HepG2 (cell line): ENCODE results near the gene ITGA6. TPM values are rescaled to one million over a fixed set of nuclear protein-coding genes. Genes with fewer than 3 reads are reported as not detected.
A peak's percentile ranks its signal among the peaks of the same experiment; 100 is the strongest.

ENCODE experiments used
- ATAC-seq: fragments of 200-7000 bp; cut with Tn5 transposase; 3 replicates; pipeline ENCODE4 v1.9.1; 2020; ENCODE audit warnings: mild to moderate bottlenecking, moderate library complexity
- BruUV-seq: library from RNA; stranded (reverse); fragments of 400-500 nt; replicated peaks from 2 replicates; lab custom pipeline; 2021; lab: Mats Ljungman, UMichigan
- CTCF ChIA-PET: fragments of 300-600 bp; formaldehyde crosslinking; extraction: SDS; loops from one replicate; lab custom pipeline; 2021; ENCODE audit warnings: low total read pairs, inconsistent platforms, low intra/inter-chr PET ratio; lab: Yijun Ruan, JAX
- POLR2A ChIA-PET: fragments of 350-600 bp; sonication (Branson Sonifier 250); formaldehyde crosslinking; loops from one replicate; lab custom pipeline; 2020; ENCODE audit warnings: antibody characterized with exemption, inconsistent platforms; lab: Yijun Ruan, JAX
- DNase-seq: peaks from one replicate; pipeline ENCODE4 v3.0.0-alpha.2; 2015; ENCODE audit warnings: low spot score
- FAIRE-seq: peaks from 3 replicates; lab custom pipeline; 2011; peaks lifted over from hg19 to GRCh38; lab: Jason Lieb, UNC
- H2AFZ ChIP-seq: one replicate; pipeline ENCODE4 v1.6.1; 2011; ENCODE audit warnings: low read length, inconsistent platforms
- H3K27ac ChIP-seq: fragments of 300-600 bp; 3 replicates; pipeline ENCODE4 v1.8.0; 2011; ENCODE audit warnings: mixed run types, mild to moderate bottlenecking, mixed read lengths, low read length, inconsistent platforms; ENCODE audit not compliant: insufficient read depth; ENCODE audit errors: extremely low read length
- H3K27me3 ChIP-seq, 2 experiments: fragments of 200-600 bp in 1 of 2; 2 replicates in 1 of 2; 3 replicates in 1 of 2; pipeline versions ENCODE4 v1.6.0 to v1.8.0; 2011; ENCODE audit warnings: low read length in 2 of 2, mild to moderate bottlenecking in 2 of 2, moderate library complexity in 2 of 2, inconsistent platforms in 1 of 2; ENCODE audit not compliant: insufficient read depth in 2 of 2, control insufficient read depth in 1 of 2
- H3K36me3 ChIP-seq, 2 experiments: fragments of 200-600 bp in 1 of 2; replicated peaks in 1 of 2; 2 replicates in 1 of 2; 3 replicates in 1 of 2; pipeline versions ENCODE4 v1.5.1 to v1.8.0; 2011; ENCODE audit warnings: low read length in 2 of 2, inconsistent platforms in 1 of 2; ENCODE audit not compliant: insufficient read depth in 2 of 2, control insufficient read depth in 1 of 2
- H3K4me1 ChIP-seq: 2 replicates; pipeline ENCODE4 v1.5.1; 2012; ENCODE audit warnings: low read length, inconsistent platforms; ENCODE audit not compliant: insufficient read depth
- H3K4me2 ChIP-seq: 2 replicates; pipeline ENCODE4 v1.6.0; 2011; ENCODE audit warnings: low read depth, low read length, inconsistent platforms
- H3K4me3 ChIP-seq, 3 experiments: fragments of 200-600 bp in 1 of 3; sonication (generic), shearing (Covaris generic) in 1 of 3; replicated peaks in 1 of 3; 2 replicates each; pipeline ENCODE4 v1.5.1; 2011 to 2016; ENCODE audit warnings: low read length in 3 of 3, inconsistent platforms in 2 of 3, low read depth in 2 of 3, mild to moderate bottlenecking in 2 of 3, control low read depth in 1 of 3, mixed read lengths in 1 of 3; ENCODE audit not compliant: insufficient read depth in 1 of 3
- H3K79me2 ChIP-seq: one replicate; pipeline ENCODE4 v1.6.1; 2011; ENCODE audit warnings: low read length, inconsistent platforms; ENCODE audit not compliant: insufficient read depth
- H3K9ac ChIP-seq: 2 replicates; pipeline ENCODE4 v1.6.0; 2011; ENCODE audit warnings: mild to moderate bottlenecking, low read depth, low read length, inconsistent platforms; ENCODE audit not compliant: insufficient read depth
- H3K9me3 ChIP-seq: 2 replicates; pipeline ENCODE4 v1.5.1; 2012; ENCODE audit warnings: mild to moderate bottlenecking, low read length
- H4K20me1 ChIP-seq: 2 replicates; pipeline ENCODE4 v1.6.0; 2011; ENCODE audit warnings: inconsistent platforms, mild to moderate bottlenecking, low read length, moderate library complexity; ENCODE audit not compliant: insufficient read depth
- ATF2 ChIP-seq: sonication (generic); formaldehyde crosslinking; IDR thresholded peaks from 2 replicates; pipeline ENCODE4 v1.4.0; 2020; ENCODE audit warnings: missing genetic modification reagents
- CAMTA2 ChIP-seq: sonication (generic); formaldehyde crosslinking; IDR thresholded peaks from 2 replicates; pipeline ENCODE4 v1.4.0; 2020; ENCODE audit warnings: mild to moderate bottlenecking, missing genetic modification reagents, borderline replicate concordance
- GMEB1 ChIP-seq: sonication (generic); formaldehyde crosslinking; IDR thresholded peaks from 2 replicates; pipeline ENCODE4 v1.5.1; 2020; ENCODE audit warnings: missing genetic modification reagents, mild to moderate bottlenecking, borderline replicate concordance
- HIC2 ChIP-seq: sonication (generic); formaldehyde crosslinking; IDR thresholded peaks from 2 replicates; pipeline ENCODE4 v1.9.0; 2022; ENCODE audit warnings: low read depth, missing genetic modification reagents
- MED1 ChIP-seq: sonication (generic); formaldehyde crosslinking; IDR thresholded peaks from 2 replicates; pipeline ENCODE4 v1.4.0; 2020; ENCODE audit warnings: missing genetic modification reagents
- MTA1 ChIP-seq: sonication (generic); formaldehyde crosslinking; IDR thresholded peaks from 2 replicates; pipeline ENCODE4 v1.4.0; 2020; ENCODE audit warnings: missing genetic modification reagents, mild to moderate bottlenecking, borderline replicate concordance
- SOX6 ChIP-seq, 2 experiments: fragments of 450-650 bp in 1 of 2; sonication (generic) in 1 of 2; formaldehyde crosslinking in 1 of 2; IDR thresholded peaks; 2 replicates each; pipeline versions ENCODE4 v1.4.0 to v1.6.1; 2017 to 2020; ENCODE audit warnings: antibody characterized with exemption in 1 of 2, mild to moderate bottlenecking in 1 of 2, missing genetic modification reagents in 1 of 2
- TBX3 ChIP-seq: fragments of 450-650 bp; IDR thresholded peaks from 2 replicates; pipeline ENCODE4 v1.6.1; 2017; ENCODE audit warnings: antibody characterized with exemption, mild to moderate bottlenecking, inconsistent platforms, borderline replicate concordance
- THAP9 ChIP-seq: sonication (generic); formaldehyde crosslinking; IDR thresholded peaks from 2 replicates; pipeline ENCODE4; 2020; ENCODE audit warnings: missing genetic modification reagents, mild to moderate bottlenecking, borderline replicate concordance
- ZBTB7B ChIP-seq: sonication (generic); formaldehyde crosslinking; IDR thresholded peaks from 2 replicates; pipeline ENCODE4 v1.4.0; 2020; ENCODE audit warnings: missing genetic modification reagents
- ZNF136 ChIP-seq: sonication (generic); formaldehyde crosslinking; IDR thresholded peaks from 2 replicates; pipeline ENCODE4 v1.8.1; 2022; ENCODE audit warnings: low read depth, mild to moderate bottlenecking, moderate library complexity, missing genetic modification reagents
- ZNF263 ChIP-seq: sonication (generic); formaldehyde crosslinking; IDR thresholded peaks from 2 replicates; pipeline ENCODE4 v1.4.0; 2020; ENCODE audit warnings: missing genetic modification reagents
- ZNF790 ChIP-seq: sonication (generic); formaldehyde crosslinking; IDR thresholded peaks from 2 replicates; pipeline ENCODE4 v1.8.0; 2022; ENCODE audit warnings: missing genetic modification reagents, mild to moderate bottlenecking, borderline replicate concordance
- ZSCAN31 ChIP-seq: sonication (generic); formaldehyde crosslinking; IDR thresholded peaks from 2 replicates; pipeline ENCODE4 v1.5.0; 2020; ENCODE audit warnings: low read depth, mild to moderate bottlenecking, missing genetic modification reagents
- WGBS: methylation state at CpG from one replicate; pipeline ENCODE4 v1.1.6; 2017; ENCODE audit warnings: low lambda C conversion rate; 5-methylcytosine and 5-hydroxymethylcytosine counted together
- in situ Hi-C: cut with HindIII; loops from 2 replicates; pipeline ENCODE4 v1.10.0; 2017; ENCODE audit warnings: low pct_unique_long_range_greater_than_20kb; ENCODE audit not compliant: extremely low pct_ligation_motif_present
- intact Hi-C: fragments of 100-400 bp; cut with micrococcal nuclease; formaldehyde crosslinking; loops from one replicate; pipeline ENCODE4 v1.10.0; 2022; ENCODE audit not compliant: unreplicated experiment
- polyA plus RNA-seq, 8 experiments: library from polyadenylated mRNA; depleted of rRNA in 3 of 8; stranded (reverse) in 7 of 8; unstranded in 1 of 8; fragments of >200 nt; fragmentation: Illumina TruSeq in 4 of 8; extraction: Trizol in 4 of 8; gene quantifications; 2 replicates each; pipeline versions ENCODE4 v1.2.1 to v1.2.3, GENCODE V29; 2011 to 2016; ENCODE audit warnings: low read depth in 4 of 8, missing spikeins in 1 of 8, mixed read lengths in 1 of 8; ENCODE audit not compliant: insufficient read depth in 1 of 8
- total RNA-seq, 5 experiments: library from RNA; depleted of rRNA; stranded (reverse); fragments of >200 nt; fragmentation: Illumina TruSeq; extraction: Trizol; gene quantifications; 2 replicates each; pipeline ENCODE4 v1.2.3, GENCODE V29; 2016; ENCODE audit warnings: low read depth in 1 of 5

Gene ITGA6
- total and polyA plus RNA-seq, 2 of the 13 experiments (the other 11 are each of a cell fraction or from before 2014, with no cell fraction given) = 24.0 to 92.5 TPM

GRCh38 chr2:172462373-172462848 is 35.0 kb downstream of the ITGA6 start:
- H3K4me1 ChIP-seq = peaks cover 48% of the 10 kb centered on the region
- intact Hi-C loops (loop anchor here (1.0 to 10.0 kb wide), 4 partner anchors 178 to 888 kb away; no protein-coding TSS in a partner anchor), in situ Hi-C loops (loop anchor here (5.0 kb wide), 2 partner anchors 35 to 290 kb away; partner anchors contain the start of gene ITGA6)
- peaks cover 13% of the 10 kb centered on the region; the same call in 1 of the 2 replicates for H4K20me1 ChIP-seq
- H3K4me2 ChIP-seq = no peak overlapping the region
- no peak overlapping the region for H3K27ac ChIP-seq
- FAIRE-seq (no peak), DNase-seq (no peak), ATAC-seq (no peak)
- H3K9me3 ChIP-seq = no peaks in the 10 kb centered on the region
- H2AFZ ChIP-seq = no peak overlapping the region
- H3K9ac ChIP-seq = no peak overlapping the region
- 81% methylated on average over 11 of the region's 11 CpGs for WGBS
- ChIA-PET CTCF (interaction anchor here (1.5 to 7.0 kb wide), 3 partner anchors 34 to 290 kb away, joined by 8 to 79 read pairs (median 17); partner anchors contain the start of gene ITGA6), POLR2A (interaction anchor here (1.4 to 3.4 kb wide), 3 partner anchors 21 to 34 kb away, joined by 4 to 28 read pairs (median 6); partner anchors contain the start of gene ITGA6)
- no peak overlapping the region for H3K4me3 ChIP-seq
- H3K79me2 ChIP-seq = peaks cover 9% of the 10 kb centered on the region
- BruUV-seq = no TSS peak
- H3K27me3 ChIP-seq = no peaks in the 10 kb centered on the region
- H3K36me3 ChIP-seq = peaks cover under 1 to 16% of the 10 kb centered on the region in 2 experiments; a peak in 4 of 5 replicates
- TF ChIP-seq MTA1 (CRISPR knock-in tag) (no peak), ZBTB7B (CRISPR knock-in tag) (0 out of 2 replicates have a peak, but pooled peaks have one; percentile 16), ZSCAN31 (CRISPR knock-in tag) (0 out of 2 replicates have a peak, but pooled peaks have one; percentile 3), SOX6 (IDR thresholded peaks at IDR 0.05) (no peak), SOX6 (CRISPR knock-in tag; IDR thresholded peaks at IDR 0.05) (0 out of 2 replicates have a peak, but pooled peaks have one; percentile 6), MED1 (no peak), ATF2 (CRISPR knock-in tag) (no peak), HIC2 (CRISPR knock-in tag) (0 out of 2 replicates have a peak, but pooled peaks have one; percentile 2), ZNF263 (CRISPR knock-in tag) (0 out of 2 replicates have a peak, but pooled peaks have one; percentile 6), CAMTA2 (no peak), ZNF136 (CRISPR knock-in tag) (no peak), ZNF790 (CRISPR knock-in tag) (no peak), THAP9 (CRISPR knock-in tag) (peak; percentile 11; the same call in 1 of the 2 replicates), TBX3 (no peak), GMEB1 (CRISPR knock-in tag) (no peak)
